Stimulated activated CD8-positive, alpha-beta memory T cell treated with anti-CD3 and anti-CD28 coated beads, Interleukin-15, amount 100 ng/mL, for 24 hours (primary cell): ENCODE results near the gene MTMR10.

ENCODE experiments used
- DNase-seq: peaks from one replicate; pipeline ENCODE4 v3.0.0-alpha.2; 2020; ENCODE audit warnings: low read depth

The MTMR10 gene

GRCh38 chr15:30991255-30992235 lies at the start of gene MTMR10:
Gene MTMR10 (minus strand): TSS chr15:30991628. CDS start chr15:30991506, 122 bp downstream.
- peak; percentile 52 for DNase-seq

GRCh38 chr15:31040611-31041010 lies 49.2 kb upstream of the MTMR10 start:
- no peak for DNase-seq

DNA sequence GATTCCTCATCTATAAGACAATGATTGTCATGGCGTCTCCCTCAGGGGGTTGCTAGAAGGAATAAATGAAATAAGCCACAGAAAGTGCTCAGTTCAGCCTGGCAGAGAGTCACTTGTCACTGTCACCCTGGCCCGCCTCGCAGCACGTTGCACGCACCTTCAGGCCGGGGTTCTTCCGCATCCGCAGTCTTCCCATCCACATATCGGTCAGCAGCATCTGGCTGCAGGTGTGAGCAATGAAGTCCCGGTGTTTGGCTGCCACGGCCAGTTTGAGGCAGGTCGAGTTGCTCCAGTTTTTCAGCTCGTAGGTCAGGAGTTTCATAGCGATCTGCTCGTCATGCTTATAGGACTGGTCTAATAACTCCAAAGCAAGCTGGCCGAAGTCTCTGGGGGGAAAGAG lies 48.5 kb upstream of the MTMR10 start:
- DNase-seq, result no peak

DNA sequence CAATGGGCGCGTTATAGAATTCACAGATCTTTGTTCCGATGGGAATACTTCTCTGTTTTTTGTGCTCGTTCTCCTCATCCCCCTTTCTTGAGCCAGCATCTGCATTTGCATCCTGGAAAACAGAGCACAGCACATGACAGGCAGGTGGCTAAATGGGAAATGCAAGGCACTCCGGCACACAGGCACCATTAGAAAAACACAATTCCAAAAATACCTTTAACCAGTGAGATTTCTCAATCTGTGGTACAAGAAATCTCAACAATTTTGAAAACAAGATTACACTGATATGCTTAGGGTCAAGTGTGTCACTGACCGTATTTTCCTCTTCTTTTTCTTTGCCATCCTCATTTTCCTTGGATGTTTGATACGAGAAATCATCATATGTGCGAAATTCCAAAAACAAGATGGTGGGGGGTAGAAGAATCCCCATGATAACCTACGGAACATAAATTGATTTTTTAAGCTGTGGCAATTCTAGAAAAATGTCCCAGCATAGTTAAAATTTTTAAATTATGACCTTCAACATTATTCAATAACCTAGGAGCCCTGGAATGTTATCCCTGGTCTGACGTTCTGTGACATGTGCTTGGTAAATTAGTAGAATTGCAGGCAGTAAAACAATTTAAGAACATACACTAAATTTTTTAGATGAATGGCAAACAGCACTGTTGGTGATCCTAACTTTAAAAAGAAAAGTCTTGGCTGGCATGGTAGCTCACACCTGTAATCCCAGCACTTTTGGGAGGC lies 46.5 kb upstream of the MTMR10 start:
- DNase-seq, result no peak

DNA sequence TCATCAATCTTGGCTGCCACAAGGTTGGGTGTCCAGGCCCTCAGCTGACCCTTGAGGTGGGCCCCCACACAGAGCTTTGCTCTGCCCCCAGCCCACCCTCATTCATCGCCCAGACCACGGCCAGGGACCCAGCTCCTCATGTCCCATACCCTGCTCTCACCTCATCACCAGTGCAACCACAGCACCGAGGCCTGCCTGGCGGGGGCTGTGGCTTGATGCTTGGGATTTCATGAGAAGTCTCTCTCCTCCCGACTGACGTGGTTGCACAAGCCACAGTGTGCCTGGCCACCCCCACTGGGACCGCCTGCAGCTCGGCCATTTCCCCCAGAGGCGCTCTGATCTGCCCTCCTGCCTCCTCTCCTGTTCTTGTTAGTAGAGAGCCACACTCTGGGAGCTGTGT lies 45.4 kb upstream of the MTMR10 start:
- DNase-seq, result no peak

DNA sequence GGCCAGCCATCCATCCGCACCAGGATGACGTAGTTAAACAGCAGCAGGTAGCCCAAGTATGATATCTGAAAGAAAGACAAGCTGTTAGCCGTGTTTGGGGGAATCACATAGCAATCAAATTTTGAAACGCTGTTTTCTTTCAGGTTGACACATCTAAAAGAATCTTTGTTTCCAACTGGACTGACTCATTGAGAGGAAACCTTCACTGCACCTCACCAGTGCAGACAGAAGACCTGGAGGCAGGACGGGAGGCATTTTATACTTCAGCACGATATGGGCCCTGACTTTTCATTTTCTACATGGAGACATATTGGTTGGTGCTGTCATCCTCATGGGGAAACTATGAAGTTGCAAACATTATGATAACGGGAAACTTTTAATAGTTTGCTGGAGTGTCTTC lies 44.2 kb upstream of the MTMR10 start:
- DNase-seq, result no peak

GRCh38 chr15:31034152-31034551 lies 42.7 kb upstream of the MTMR10 start:
- no peak for DNase-seq

GRCh38 chr15:31032961-31033371 lies 41.5 kb upstream of the MTMR10 start:
- DNase-seq, result no peak

DNA sequence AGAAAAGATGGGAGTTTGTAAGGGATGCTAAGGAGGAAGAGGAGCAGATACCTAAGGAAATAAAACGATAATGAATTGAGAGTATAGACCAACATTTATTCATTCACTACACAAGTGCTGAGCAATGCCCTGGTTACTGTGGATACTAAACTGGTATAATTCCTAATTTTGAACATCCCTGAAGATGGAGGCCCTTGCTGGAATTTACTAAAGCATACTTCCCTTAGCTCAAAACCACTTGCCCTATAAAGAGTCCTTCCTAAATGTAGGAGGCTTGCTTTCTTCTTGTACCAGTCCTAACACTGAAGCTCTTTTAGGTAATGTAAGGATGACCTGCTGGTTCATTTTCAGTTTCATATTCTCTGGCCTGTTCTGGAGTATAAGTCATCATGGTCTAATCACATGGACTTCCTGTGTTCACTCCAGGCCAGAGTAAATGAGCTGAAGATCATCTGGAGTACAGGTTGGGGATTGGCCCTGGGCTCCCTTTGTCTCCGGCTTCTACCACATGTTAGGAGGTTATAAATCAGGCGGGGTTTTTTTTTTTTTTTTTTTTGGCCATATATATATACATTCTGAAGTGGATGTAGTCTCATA lies 40.1 kb upstream of the MTMR10 start:
- DNase-seq, result no peak

DNA sequence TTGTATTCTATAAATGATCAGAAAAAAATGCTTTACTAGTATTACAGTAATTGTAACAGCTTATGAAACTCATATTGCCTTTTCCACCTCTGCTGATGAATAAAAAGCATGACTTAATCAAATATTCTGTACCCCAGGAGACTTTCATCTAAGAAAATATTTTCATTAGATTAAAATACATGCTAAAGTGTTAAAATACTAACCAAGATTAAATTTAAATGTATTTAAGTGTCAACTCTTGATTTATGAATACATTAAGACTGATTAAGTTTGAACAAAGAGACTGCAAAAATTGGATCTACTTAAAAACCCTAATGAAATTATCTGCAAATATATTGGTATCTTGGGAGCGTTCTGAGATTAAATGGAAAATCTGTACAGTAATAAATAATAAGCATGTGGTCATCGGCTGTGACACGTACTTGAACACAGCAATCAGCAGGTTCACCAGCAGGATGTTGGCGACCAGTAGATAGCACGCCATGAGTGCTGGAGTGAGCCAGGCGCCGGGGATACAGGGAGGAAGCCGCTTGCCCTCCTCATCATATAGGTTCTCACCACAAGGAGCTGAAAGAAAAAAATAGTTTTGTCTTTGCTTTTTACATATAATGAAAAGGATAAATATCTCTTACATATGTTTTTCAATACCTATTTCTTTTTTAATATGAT lies 36.6 kb upstream of the MTMR10 start:
- no peak for DNase-seq

- no peak for DNase-seq
Measured at GRCh38 chr15:31025996-31026395, 34.6 kb upstream of the MTMR10 start.

GRCh38 chr15:31024979-31025378 lies 33.6 kb upstream of the MTMR10 start:
- no peak for DNase-seq

GRCh38 chr15:31024330-31024729 lies 32.9 kb upstream of the MTMR10 start:
- no peak for DNase-seq

- DNase-seq, result no peak
Measured at GRCh38 chr15:31023841-31024240, 32.4 kb upstream of the MTMR10 start.

GRCh38 chr15:31021067-31021665 lies 29.7 kb upstream of the MTMR10 start:
- DNase-seq, result no peak

DNA sequence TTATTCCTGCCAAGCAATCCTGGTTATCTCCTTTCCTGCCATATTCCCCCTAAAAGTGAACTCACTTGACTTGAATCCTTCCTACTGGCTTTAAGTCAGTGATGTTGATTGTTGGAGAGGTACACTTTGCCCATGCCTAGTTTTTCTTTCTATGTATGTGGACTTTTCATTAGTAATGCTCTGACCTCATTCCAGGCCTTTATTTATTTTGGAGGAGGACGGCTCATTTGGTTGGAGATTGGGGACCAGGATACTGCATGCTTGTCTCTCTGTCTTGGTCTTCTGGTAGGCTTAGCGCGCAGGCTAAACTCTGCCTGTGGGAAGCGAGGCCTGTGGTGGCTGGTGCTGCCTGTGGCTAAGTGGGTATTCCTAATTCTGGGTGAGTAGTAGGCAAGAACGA lies 29.1 kb upstream of the MTMR10 start:
- no peak for DNase-seq

GRCh38 chr15:31019986-31020385 lies 28.6 kb upstream of the MTMR10 start:
- no peak for DNase-seq

DNA sequence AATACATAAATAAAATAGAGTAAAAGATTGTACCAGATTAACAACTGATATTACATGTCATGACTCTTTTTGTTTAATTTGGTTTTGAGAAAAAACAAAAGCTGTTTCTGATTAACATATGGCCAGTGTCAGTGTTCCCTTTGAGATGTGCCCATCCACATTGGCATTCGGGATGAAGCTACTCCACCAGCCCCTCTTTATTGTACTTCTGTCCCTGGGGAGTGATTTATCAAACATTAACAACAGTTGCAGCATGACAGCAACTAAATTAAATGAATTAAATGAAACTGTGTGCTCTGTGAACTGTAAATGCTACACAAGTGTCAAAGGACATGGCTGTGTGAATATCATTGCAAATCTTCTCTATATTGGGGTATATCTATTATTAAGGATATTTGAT lies 25.9 kb upstream of the MTMR10 start:
- DNase-seq, result no peak

DNA sequence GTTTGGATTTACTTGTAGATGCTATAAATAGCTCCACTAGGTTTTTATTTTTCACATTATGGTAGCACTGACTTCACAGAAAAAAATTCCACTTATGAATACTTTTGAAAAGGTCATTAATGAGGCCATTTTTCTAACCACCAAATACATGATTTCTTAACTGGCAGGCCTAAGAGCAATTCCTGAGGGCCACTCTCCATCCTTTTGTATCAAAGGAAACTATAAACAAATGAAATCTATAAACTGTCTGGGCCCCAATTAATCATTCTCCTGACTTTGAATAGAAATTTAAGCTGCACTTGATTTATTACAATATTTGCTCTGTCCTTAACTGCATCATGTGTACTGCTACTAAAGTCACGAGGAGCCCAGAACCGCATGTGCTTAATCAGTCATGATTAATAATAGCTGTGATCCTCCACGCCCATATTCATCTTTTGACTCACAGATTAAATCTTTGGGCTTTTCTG lies 25.1 kb upstream of the MTMR10 start:
- DNase-seq, result no peak

DNA sequence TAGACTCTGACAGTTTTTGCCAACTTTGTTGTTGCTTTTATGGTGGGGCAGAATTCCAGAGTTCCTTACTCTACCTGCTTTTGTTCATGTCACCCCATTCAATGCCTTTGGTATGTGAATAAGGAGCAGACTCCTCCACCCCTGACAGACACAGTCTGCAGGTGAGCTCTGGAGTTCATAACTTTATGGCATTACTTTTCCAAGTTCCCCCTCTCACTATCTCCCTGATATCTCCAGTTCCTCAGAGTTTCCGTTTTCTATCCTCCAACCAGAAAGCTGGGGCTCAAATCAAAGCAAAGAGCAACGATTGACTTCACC lies 23.1 kb upstream of the MTMR10 start:
- no peak for DNase-seq

DNA sequence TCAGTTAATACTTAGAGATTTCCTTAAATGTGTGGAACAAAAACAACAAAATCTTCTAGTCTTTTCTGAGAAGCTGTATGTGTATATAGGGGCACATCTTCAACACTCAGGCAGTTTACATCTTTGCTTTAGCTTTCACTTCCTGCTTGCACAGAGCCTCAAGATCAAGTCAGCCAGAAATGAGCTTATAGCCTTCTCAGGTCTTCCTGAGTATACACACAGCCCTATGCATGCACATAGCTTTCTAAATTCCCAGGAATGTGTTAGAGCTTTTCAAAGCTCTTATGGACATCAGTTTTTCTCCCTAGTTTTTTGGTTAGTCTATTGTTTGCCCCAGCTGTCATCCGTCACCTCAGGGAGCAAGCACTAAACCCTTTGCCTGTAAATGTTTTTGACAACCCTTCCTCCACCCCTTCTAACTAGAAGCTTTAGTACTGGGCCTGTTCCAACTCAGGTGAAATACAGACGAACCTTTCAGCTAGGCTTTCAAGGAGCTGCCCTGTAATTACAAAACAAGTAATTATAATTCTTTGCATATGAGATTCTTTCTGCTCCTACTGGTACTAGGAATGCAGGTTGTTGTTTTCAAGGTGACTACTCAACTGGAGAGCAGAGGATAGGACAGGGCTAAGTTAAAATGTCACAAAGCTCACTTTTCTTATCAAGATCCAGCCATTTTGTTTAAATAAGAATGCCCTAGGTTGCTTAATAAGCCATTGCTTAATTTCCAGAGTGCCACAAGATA lies 22.6 kb upstream of the MTMR10 start:
- no peak for DNase-seq
